Mesenchymal stem cell (in vitro differentiated cells and primary cell): Measurements from ENCODE around the gene ADARB2.

Source experiments
- DNase-seq: peaks from one replicate; pipeline ENCODE4 v3.0.0-alpha.2; 2013
- H2AFZ ChIP-seq: one replicate; pipeline ENCODE4 v1.6.1; 2013; ENCODE audit warnings: low read depth, mild to moderate bottlenecking, control low read depth, inconsistent platforms, low read length, moderate library complexity
- H2AK5ac ChIP-seq: 2 replicates; pipeline ENCODE4 v1.6.1; 2013; ENCODE audit warnings: low read length, moderate library complexity, mild to moderate bottlenecking, inconsistent platforms; ENCODE audit not compliant: severe bottlenecking
- H2BK120ac ChIP-seq: one replicate; pipeline ENCODE4 v1.6.1; 2013; ENCODE audit warnings: low read depth, mild to moderate bottlenecking, inconsistent platforms, low read length, moderate library complexity
- H2BK12ac ChIP-seq, 2 experiments: one replicate each; pipeline ENCODE4 v1.6.1; 2013; ENCODE audit warnings: inconsistent platforms in 2 of 2, low read length in 2 of 2, mild to moderate bottlenecking in 2 of 2, moderate library complexity in 2 of 2, control low read depth in 1 of 2
- H2BK15ac ChIP-seq: one replicate; pipeline ENCODE4 v1.6.1; 2013; ENCODE audit warnings: mild to moderate bottlenecking, low read depth, inconsistent platforms; ENCODE audit not compliant: poor library complexity, severe bottlenecking
- H2BK5ac ChIP-seq: 2 replicates; pipeline ENCODE4 v1.6.1; 2013; ENCODE audit warnings: low read depth, mild to moderate bottlenecking, low read length, control low read depth, inconsistent platforms; ENCODE audit not compliant: poor library complexity, severe bottlenecking
- H3K14ac ChIP-seq, 2 experiments: one replicate each; pipeline ENCODE4 v1.6.1; 2013; ENCODE audit warnings: inconsistent platforms in 2 of 2, low read length in 2 of 2, control low read depth in 1 of 2, mild to moderate bottlenecking in 1 of 2, moderate library complexity in 1 of 2
- H3K18ac ChIP-seq, 2 experiments: one replicate each; pipeline ENCODE4 v1.6.1; 2013; ENCODE audit warnings: inconsistent platforms in 2 of 2, low read length in 2 of 2, control low read depth in 1 of 2, low read depth in 1 of 2, mild to moderate bottlenecking in 1 of 2
- H3K23ac ChIP-seq, 2 experiments: one replicate each; pipeline ENCODE4 v1.6.1; 2013; ENCODE audit warnings: inconsistent platforms in 2 of 2, low read length in 2 of 2, mild to moderate bottlenecking in 2 of 2, moderate library complexity in 2 of 2, control low read depth in 1 of 2
- H3K27ac ChIP-seq: 2 replicates; pipeline ENCODE4 v1.5.1; 2013; ENCODE audit warnings: mild to moderate bottlenecking, moderate library complexity, low read length, control low read depth, inconsistent platforms; ENCODE audit not compliant: poor library complexity, severe bottlenecking
- H3K27me3 ChIP-seq, 2 experiments: 2 replicates each; pipeline versions ENCODE4 v1.6.1 to v1.7.0; 2013; ENCODE audit warnings: low read length in 2 of 2, mild to moderate bottlenecking in 2 of 2, moderate library complexity in 2 of 2, control low read depth in 1 of 2, inconsistent platforms in 1 of 2; ENCODE audit not compliant: control insufficient read depth in 1 of 2, insufficient read depth in 1 of 2
- H3K36me3 ChIP-seq, 2 experiments: 2 replicates each; pipeline versions ENCODE4 v1.6.1 to v1.7.0; 2013; ENCODE audit warnings: low read length in 2 of 2, control low read depth in 1 of 2, inconsistent platforms in 1 of 2, low read depth in 1 of 2, mild to moderate bottlenecking in 1 of 2; ENCODE audit not compliant: insufficient read depth in 2 of 2, control insufficient read depth in 1 of 2
- H3K4ac ChIP-seq, 2 experiments: one replicate each; pipeline ENCODE4 v1.6.1; 2013; ENCODE audit warnings: inconsistent platforms in 2 of 2, low read length in 2 of 2, mild to moderate bottlenecking in 2 of 2, moderate library complexity in 2 of 2, control low read depth in 1 of 2, low read depth in 1 of 2
- H3K4me1 ChIP-seq: 2 replicates; pipeline ENCODE4 v1.6.1; 2013; ENCODE audit warnings: low read depth, low read length, control low read depth; ENCODE audit not compliant: control insufficient read depth, insufficient read depth
- H3K4me2 ChIP-seq: 2 replicates; pipeline ENCODE4 v1.6.1; 2013; ENCODE audit warnings: low read length, mild to moderate bottlenecking, inconsistent platforms; ENCODE audit not compliant: poor library complexity, severe bottlenecking
- H3K4me3 ChIP-seq, 2 experiments: 2 replicates each; pipeline versions ENCODE4 v1.5.1 to v1.7.0; 2013; ENCODE audit warnings: low read length in 2 of 2, mild to moderate bottlenecking in 2 of 2, control low read depth in 1 of 2, low read depth in 1 of 2; ENCODE audit not compliant: insufficient read depth in 1 of 2
- H3K79me1 ChIP-seq: replicated peaks from 2 replicates; pipeline ENCODE4 v1.6.1; 2013; ENCODE audit warnings: mild to moderate bottlenecking, control low read depth, low read length, inconsistent platforms; ENCODE audit not compliant: poor library complexity, severe bottlenecking
- H3K9ac ChIP-seq: 2 replicates; pipeline ENCODE4 v1.7.0; 2013; ENCODE audit warnings: mild to moderate bottlenecking, low read length, moderate library complexity
- H3K9me3 ChIP-seq: 2 replicates; pipeline ENCODE4 v1.7.0; 2013; ENCODE audit warnings: mild to moderate bottlenecking, low read length; ENCODE audit not compliant: control insufficient read depth
- H4K8ac ChIP-seq: one replicate; pipeline ENCODE4 v1.6.1; 2013; ENCODE audit warnings: inconsistent platforms, mild to moderate bottlenecking, low read length, moderate library complexity
- H4K91ac ChIP-seq: one replicate; pipeline ENCODE4 v1.6.1; 2013; ENCODE audit warnings: mild to moderate bottlenecking, low read length, inconsistent platforms
- WGBS: methylation state at CpG from one replicate; pipeline ENCODE4 v1.1.7; 2013; ENCODE audit warnings: mixed read lengths; 5-methylcytosine and 5-hydroxymethylcytosine counted together

The ADARB2 gene

GRCh38 chr10:1525354-1526162, 211.8 kb downstream of the ADARB2 start:
- no peak overlapping the region for H3K23ac ChIP-seq
- H2BK5ac ChIP-seq, result no peak overlapping the region
- peak overlapping the region; percentile 1 for H4K91ac ChIP-seq
- H3K14ac ChIP-seq, result no peak overlapping the region
- peaks cover 3% of the 10 kb centered on the region for H3K9me3 ChIP-seq
- no peak overlapping the region for H3K4me2 ChIP-seq
- DNase-seq, result no peak
- H2BK12ac ChIP-seq, result no peak overlapping the region
- peaks cover 3% of the 10 kb centered on the region for H3K4me1 ChIP-seq
- no peak overlapping the region for H3K4me3 ChIP-seq
- H2AFZ ChIP-seq, result no peak overlapping the region
- H3K9ac ChIP-seq, result no peak overlapping the region
- H2BK120ac ChIP-seq, result no peak overlapping the region
- H3K4ac ChIP-seq, result no peak overlapping the region
- no peak overlapping the region for H2BK15ac ChIP-seq
- no peak overlapping the region for H3K27ac ChIP-seq
- no peak overlapping the region for H2AK5ac ChIP-seq
- no peaks in the 10 kb centered on the region for H3K36me3 ChIP-seq
- H3K18ac ChIP-seq, result no peak overlapping the region
- no peaks in the 10 kb centered on the region for H3K79me1 ChIP-seq
- no peak overlapping the region for H4K8ac ChIP-seq
- WGBS, result 91% methylated on average over 32 of the region's 32 CpGs
- H3K27me3 ChIP-seq, result no peaks in the 10 kb centered on the region

- Histone ChIP-seq H3K14ac (no peak overlapping the region), H2BK5ac (no peak overlapping the region), H3K4ac (no peak overlapping the region), H2BK15ac (no peak overlapping the region), H3K27ac (no peak overlapping the region), H3K4me3 (no peak overlapping the region), H4K91ac (no peak overlapping the region), H3K4me2 (no peak overlapping the region), H3K18ac (no peak overlapping the region), H3K4me1 (peaks cover 3% of the 10 kb centered on the region), H2AK5ac (no peak overlapping the region), H2BK120ac (no peak overlapping the region), H3K79me1 (no peaks in the 10 kb centered on the region), H3K9me3 (peaks cover 3% of the 10 kb centered on the region), H2BK12ac (no peak overlapping the region), H3K23ac (no peak overlapping the region), H2AFZ (no peak overlapping the region), H3K36me3 (no peaks in the 10 kb centered on the region), H3K9ac (no peak overlapping the region), H4K8ac (no peak overlapping the region), H3K27me3 (no peaks in the 10 kb centered on the region)
- 92% methylated on average over 6 of the region's 7 CpGs for WGBS
- DNase-seq, result no peak
Observed at GRCh38 chr10:1524540-1524939, 212.8 kb downstream of the ADARB2 start.

GRCh38 chr10:1523221-1523620, 214.1 kb downstream of the ADARB2 start:
- 64% methylated on average over 8 of the region's 8 CpGs for WGBS
- Histone ChIP-seq H3K14ac (no peak overlapping the region), H2BK5ac (no peak overlapping the region), H3K4me1 (peaks cover 3% of the 10 kb centered on the region), H2AFZ (no peak overlapping the region), H3K9me3 (peaks cover 5% of the 10 kb centered on the region), H4K8ac (no peak overlapping the region), H2AK5ac (no peak overlapping the region), H2BK15ac (no peak overlapping the region), H3K27ac (no peak overlapping the region), H3K4ac (no peak overlapping the region), H3K4me2 (no peak overlapping the region), H3K79me1 (no peaks in the 10 kb centered on the region), H2BK12ac (no peak overlapping the region), H4K91ac (no peak overlapping the region), H3K36me3 (no peaks in the 10 kb centered on the region), H3K9ac (no peak overlapping the region), H3K23ac (no peak overlapping the region), H3K18ac (no peak overlapping the region), H2BK120ac (no peak overlapping the region), H3K27me3 (no peaks in the 10 kb centered on the region), H3K4me3 (no peak overlapping the region)
- no peak for DNase-seq

DNA sequence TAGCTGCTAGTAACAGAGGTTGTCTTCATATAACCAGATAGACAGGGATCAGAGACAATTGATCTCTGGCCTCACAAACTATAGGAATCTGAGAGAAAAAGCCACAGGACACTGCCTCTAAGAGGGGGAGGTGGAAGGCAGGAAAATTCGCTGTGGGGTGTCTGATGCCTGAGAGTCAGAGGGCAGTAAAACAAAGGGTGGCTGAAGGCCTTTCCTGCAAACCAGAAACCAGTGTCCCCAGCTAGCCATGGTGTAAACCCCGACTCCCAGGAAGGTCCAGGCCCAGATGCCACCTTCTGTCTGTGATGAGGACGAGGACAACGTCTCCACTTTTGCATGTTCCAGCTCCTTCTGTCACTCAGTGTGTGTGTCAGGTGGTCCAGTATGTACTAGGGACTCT, 215.1 kb downstream of the ADARB2 start:
- Histone ChIP-seq H3K4me1 (peaks cover 3% of the 10 kb centered on the region), H3K9ac (no peak overlapping the region), H3K14ac (no peak overlapping the region), H2BK15ac (no peak overlapping the region), H3K23ac (no peak overlapping the region), H3K4me3 (no peak overlapping the region), H4K8ac (no peak overlapping the region), H3K18ac (no peak overlapping the region), H2BK12ac (no peak overlapping the region), H3K4ac (no peak overlapping the region), H3K9me3 (peaks cover 5% of the 10 kb centered on the region), H4K91ac (no peak overlapping the region), H3K36me3 (no peaks in the 10 kb centered on the region), H3K27ac (no peak overlapping the region), H2AFZ (no peak overlapping the region), H2BK5ac (no peak overlapping the region), H2BK120ac (no peak overlapping the region), H3K79me1 (no peaks in the 10 kb centered on the region), H3K27me3 (no peaks in the 10 kb centered on the region), H3K4me2 (no peak overlapping the region), H2AK5ac (no peak overlapping the region)
- no peak for DNase-seq
- 57% methylated on average over 4 of the region's 4 CpGs for WGBS
